ENCODE data around the gene COL20A1.

The COL20A1 gene

GRCh38 chr20:63372971-63373885 is 80.2 kb downstream of the COL20A1 start:
- no peak for TF ChIP-seq CTCF (IDR thresholded peaks at IDR 0.05; ENCODE audit: borderline replicate concordance, insufficient read depth, low read depth, low read length)
- H3K4me3 ChIP-seq (ENCODE audit: low read depth, low read length), result no peak overlapping the region

GRCh38 chr20:63373996-63374395 is 81.0 kb downstream of the COL20A1 start:
- H3K4me3 ChIP-seq (ENCODE audit: low read depth, low read length), result no peak overlapping the region
- TF ChIP-seq CTCF (IDR thresholded peaks at IDR 0.05; ENCODE audit: borderline replicate concordance, insufficient read depth, low read depth, low read length), result no peak

- TF ChIP-seq CTCF (IDR thresholded peaks at IDR 0.05; ENCODE audit: borderline replicate concordance, insufficient read depth, low read depth, low read length), result no peak
- H3K4me3 ChIP-seq (ENCODE audit: low read depth, low read length), result no peak overlapping the region
Observed at GRCh38 chr20:63374504-63374903, 81.5 kb downstream of the COL20A1 start.

GRCh38 chr20:63375438-63375837 is 82.5 kb downstream of the COL20A1 start:
- H3K4me3 ChIP-seq (ENCODE audit: low read depth, low read length), result no peak overlapping the region
- no peak for TF ChIP-seq CTCF (IDR thresholded peaks at IDR 0.05; ENCODE audit: borderline replicate concordance, insufficient read depth, low read depth, low read length)

- TF ChIP-seq CTCF (IDR thresholded peaks at IDR 0.05; ENCODE audit: borderline replicate concordance, insufficient read depth, low read depth, low read length), result no peak
- H3K4me3 ChIP-seq (ENCODE audit: low read depth, low read length), result no peak overlapping the region
Observed at GRCh38 chr20:63376283-63377250, 83.6 kb downstream of the COL20A1 start.

- TF ChIP-seq CTCF (IDR thresholded peaks at IDR 0.05; ENCODE audit: borderline replicate concordance, insufficient read depth, low read depth, low read length), result no peak
- H3K4me3 ChIP-seq (ENCODE audit: low read depth, low read length), result no peak overlapping the region
Observed at GRCh38 chr20:63377256-63377941, 84.4 kb downstream of the COL20A1 start.

Data from GM12875 (cell line).